Activated CD4-positive, alpha-beta T cell treated with anti-CD3 and anti-CD28 coated beads, Interleukin-2, Interleukin-4, amounts not matched to agents 100 ng/mL and 50 ng/mL, durations not matched to agents 16 hours and 8 hours (primary cell): ENCODE results near the gene NKD1.

Source experiments
- DNase-seq: peaks from one replicate; pipeline ENCODE4 v3.0.0-alpha.2; 2020; ENCODE audit warnings: low spot score

NKD1 gene

GRCh38 chr16:50558913-50559312 is 10.7 kb downstream of the NKD1 start:
- no peak for DNase-seq

DNA sequence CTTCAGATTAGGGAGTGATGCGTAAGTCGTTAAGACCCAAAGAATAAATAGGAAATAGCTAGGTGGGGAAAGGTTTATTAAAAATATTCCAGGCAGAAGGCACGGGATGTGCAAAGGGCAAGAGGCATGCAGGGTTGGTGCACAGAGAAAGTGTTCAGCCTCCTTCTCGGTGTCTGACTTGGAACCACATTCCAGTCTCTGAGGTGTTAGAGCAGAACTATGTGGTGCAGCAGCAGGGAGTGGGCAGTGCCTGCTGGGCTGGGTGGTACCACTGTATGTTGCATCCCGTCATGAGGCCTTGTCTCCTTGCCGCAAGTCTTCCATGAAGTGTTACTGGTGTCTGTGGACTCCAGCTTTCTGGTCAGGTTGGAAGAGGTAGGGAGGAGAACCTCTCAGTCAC is 11.1 kb downstream of the NKD1 start:
- DNase-seq = no peak

- DNase-seq = no peak
These were observed 11.8 kb downstream of the NKD1 start for GRCh38 chr16:50559804-50560514.

DNA sequence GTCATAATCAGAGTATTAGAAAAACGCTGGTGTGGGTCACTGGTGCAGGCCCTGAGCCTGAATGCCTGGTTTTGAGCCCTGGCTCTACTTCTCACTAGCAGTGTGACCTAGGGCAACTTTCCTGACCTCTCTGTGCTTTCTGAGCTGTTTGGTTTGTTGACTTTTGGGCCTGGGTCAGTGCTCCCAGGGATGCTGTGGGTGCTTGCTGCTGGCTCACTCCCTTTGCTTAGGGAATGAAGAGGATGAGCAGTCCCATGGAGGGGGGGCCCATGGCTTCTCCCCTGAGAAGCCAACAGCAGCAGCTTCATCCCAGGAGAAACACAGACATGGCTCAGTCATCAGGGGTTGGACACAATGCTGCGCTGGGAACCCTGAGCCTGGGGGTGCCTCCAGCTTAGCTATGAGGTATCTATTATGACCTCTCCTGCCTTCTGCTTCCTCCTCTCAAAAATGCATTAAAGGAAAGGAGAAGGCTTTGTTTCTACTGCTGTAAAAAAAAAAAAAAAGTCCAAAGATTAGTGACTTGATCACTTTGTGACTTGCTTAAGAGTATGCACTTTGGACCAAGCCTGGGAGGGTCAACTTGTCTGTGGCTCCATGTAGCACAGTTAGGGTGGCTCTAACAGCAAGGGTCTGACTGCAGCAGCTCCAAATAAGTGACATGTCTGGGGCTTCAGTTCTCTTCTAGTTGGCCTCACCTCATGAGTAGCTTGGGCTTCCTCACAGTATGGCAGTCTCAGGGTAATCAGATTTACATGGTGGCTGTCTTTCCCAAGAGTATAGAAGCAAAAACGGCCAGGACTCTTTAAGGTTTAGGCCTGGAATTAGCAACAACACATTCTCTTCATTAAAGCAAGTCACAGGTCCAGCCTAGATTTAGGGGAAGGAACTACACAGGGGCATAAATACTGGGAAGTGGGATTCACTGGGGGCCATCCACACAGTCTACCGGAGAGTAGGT is 13.0 kb downstream of the NKD1 start:
- DNase-seq = no peak

- no peak for DNase-seq
These were observed 14.5 kb downstream of the NKD1 start for GRCh38 chr16:50562657-50563056.

GRCh38 chr16:50563989-50564388 is 15.8 kb downstream of the NKD1 start:
- DNase-seq = no peak

DNA sequence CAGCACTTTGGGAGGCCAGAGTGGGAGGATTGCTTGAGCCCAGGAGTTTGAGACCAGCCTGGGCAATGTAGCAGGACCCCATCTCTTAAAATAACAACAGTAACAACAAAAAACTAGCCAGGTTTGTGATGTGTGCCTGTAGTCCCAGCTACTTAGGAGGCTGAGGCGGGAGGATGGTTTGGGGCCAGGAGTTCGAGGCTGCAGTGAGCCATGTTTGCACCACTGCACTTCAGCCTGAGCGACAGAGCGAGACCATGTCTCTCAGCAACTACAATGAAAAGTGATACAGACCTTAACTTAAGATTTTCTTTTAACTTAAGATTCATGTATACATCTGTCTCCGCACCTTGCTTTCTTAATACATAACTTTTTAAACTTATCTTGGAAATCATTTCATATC is 17.2 kb downstream of the NKD1 start:
- DNase-seq = no peak

DNA sequence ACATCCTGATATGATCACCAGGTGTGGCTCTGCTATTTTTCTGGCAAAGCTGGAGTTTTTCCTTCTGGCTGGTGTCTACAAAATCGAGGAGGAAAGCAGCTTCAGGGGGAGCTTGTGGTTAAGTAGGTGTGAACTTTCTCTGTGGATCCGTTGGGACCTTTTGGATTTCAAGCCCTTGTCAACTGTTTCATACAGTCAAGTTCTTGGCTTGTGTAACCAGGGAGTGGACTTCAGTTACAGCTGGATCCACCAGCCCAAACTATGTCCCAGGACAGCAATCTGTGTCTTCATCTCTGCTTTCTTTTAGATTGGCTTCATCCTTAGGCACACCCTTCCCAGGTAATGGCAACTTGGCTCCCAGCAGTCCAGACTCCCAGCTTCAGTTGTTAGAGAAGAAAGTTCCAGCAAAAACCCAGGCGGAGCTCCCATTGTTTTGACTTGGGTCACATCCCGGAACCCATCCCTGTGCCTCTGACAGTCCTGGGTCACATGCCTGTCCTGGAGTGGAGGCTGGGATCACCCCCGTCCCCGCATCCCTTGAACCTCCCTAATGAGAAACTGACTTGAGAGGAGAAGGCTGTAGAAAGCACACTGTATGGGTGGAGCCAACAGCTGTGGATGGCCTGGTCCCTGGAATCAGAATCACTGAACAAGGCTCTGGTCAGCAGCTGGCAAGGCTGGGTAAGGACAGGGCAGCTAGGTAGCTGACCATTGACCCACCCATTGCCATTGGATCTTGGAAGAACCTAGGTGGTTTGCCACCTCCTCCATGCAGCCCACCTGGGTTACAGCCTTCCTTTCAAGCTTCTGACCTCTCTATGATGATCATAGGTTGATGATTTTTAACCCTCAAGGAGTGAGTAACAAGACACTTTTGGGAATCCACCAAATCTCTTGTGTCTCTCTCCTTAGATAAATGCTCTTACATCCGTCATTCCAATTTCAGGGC is 18.1 kb downstream of the NKD1 start:
- DNase-seq = no peak

DNA sequence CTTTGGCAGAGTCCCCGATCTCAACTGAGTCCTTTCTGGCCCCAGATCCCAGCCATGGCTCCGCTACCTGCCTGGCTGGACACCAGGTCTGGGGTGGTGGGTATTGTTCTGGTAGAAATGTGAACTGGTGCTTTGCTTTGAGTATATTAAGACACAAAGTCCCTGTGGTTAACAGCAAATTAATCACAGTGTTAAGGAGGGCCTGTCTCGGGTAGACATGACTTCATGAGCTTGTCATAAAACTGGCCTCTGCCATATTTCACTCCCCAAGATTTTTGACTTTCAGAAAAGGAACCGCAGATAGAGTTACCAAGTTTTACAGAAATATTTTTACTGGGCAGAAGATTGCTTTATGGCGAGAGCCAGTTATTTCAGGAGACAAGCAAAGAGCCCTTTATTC is 19.5 kb downstream of the NKD1 start:
- no peak for DNase-seq

DNA sequence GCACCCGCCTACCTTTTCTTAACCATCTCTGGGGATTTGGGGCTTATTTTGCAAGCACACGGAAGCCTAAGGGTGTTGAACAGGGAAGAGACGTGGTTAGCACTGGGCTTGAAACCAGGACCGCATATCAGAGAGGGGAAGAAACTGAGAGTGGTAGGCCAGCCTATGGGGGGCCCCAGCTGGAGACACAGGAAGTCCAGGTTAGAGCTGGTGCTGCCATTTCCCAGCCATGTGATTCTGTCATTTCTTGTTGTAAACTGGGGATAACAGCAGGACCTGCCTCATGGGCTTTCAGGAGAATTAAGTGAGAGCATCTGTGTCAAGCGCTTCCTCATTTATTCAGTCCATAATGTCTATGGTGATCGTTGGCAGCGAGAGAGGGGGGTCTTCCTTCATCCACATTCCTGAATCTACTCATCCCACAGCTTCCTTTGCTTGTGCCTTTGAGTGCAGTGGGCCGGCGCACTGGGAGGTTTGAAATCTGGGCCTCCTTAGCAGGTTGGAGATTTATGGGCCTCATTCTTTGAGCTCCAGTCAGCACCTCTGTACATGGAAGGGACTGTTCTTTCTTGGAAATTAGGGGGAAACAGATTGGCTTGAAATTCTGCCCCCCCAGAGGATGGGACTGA is 20.1 kb downstream of the NKD1 start:
- DNase-seq = no peak

GRCh38 chr16:50570354-50570753 is 22.2 kb downstream of the NKD1 start:
- DNase-seq = no peak

DNA sequence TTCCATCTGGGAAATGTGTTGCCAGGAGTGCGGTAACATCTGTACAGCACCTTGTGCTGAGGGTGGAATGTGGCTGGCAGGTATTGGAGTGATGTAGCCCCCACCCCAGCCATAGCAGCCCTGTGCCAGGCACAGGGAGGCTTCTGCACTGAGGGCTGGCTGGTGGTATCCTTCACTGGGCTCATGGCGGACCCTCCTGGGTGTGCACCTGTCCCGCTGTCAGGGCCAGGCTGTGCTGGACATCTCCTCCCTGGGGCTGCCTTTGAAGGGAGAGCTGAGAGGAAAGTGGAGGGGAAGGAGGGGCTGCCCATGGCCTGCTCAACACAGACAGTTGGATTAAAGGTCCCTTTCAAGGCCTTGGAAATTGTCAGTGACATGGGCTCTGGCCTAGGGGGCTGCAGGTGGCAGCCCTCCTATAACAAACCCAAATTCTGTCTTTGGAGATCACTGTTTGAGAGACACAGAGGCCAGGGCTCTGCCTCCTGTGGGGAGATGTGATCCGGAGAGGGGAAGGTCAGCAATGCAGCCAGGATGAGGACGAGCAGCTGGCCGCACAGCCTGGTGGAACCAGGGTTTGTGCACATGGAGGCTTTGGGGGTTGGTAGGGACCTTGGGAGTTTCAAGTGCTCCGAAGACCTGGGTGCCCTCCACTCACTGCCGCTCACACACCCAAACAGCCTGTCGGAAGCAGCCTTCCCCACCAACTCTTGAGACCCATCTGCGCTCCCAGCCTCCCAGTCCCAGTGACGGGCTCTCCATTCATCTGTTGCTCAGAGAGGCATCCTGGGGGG is 22.8 kb downstream of the NKD1 start:
- DNase-seq = no peak

DNA sequence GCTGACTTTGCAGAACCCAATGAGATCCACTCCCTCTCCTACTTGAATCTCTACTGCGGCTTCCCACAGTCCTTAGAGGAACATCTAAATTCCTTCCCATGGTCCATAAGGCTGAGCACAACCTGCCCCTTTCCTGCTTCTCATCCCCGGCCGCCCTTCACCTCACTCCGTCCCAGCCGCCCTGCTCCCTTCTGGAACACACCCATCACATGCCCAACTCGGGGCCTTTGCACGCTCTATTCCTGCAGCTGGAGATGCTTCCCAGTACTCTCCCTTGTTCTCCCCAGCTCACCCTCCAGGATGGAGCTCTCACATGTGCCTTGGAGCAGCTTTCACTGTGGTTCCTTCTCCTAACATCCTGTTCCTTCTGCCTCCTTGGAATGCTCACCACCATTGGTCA is 23.6 kb downstream of the NKD1 start:
- no peak for DNase-seq

GRCh38 chr16:50572700-50573099 is 24.5 kb downstream of the NKD1 start:
- DNase-seq = no peak

GRCh38 chr16:50573279-50573678 is 25.1 kb downstream of the NKD1 start:
- DNase-seq = no peak

GRCh38 chr16:50573947-50574744 is 25.9 kb downstream of the NKD1 start:
- no peak for DNase-seq

DNA sequence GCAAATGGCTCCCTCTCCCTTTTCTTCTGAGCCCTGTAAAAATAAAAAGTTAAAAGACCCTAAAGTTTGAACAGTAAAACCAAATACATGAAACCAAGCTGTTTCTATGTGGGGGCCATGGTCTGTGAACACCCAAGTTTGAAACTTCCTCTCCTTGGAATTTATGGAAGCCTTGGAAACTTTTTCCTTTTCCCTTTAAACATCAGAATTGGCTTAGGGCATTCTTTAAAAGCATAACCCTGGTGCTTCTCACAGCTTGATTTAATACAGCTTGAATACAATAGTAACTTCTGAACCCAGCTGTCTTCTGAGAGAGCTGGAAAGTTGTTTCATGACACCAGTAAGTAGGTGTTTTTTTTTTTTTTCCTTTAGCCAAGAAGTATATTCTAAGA is 26.5 kb downstream of the NKD1 start:
- DNase-seq = no peak

GRCh38 chr16:50575743-50576142 is 27.5 kb downstream of the NKD1 start:
- DNase-seq = no peak

DNA sequence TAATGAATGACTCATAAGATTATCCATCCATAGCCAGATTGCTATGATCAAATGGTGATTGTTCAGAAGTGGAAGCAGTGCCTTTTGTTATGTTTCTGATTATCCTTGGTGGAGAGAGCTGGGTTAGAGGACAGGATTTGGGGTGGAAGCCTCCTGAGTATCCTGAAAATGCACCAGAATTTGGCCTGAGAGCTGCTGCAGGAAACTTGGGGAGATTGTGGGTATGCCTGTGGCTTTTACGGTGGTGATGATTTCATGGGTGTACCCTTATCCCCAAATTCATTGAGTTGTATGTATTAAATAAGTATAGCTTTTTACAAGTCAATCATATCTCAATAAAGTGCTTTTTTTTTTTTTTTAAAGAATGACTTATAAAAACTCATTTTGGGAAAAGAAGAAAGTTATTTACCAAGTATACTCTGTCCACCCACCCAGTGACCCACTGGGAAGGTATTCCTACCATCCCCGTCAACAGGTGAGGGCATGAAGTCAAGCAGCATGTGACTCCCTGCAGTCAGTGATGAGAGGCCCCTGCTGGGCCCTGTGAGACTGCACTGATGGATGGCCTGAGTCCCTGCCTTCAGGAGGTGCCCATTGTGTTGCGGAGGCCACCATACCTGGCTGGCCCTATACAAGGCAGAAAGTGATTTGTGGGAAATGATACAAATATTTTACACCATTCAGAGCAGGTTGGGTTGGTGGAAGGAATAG is 28.4 kb downstream of the NKD1 start:
- DNase-seq = no peak
